ENCODE data around the gene PBLD. TPM values are rescaled to one million over a fixed set of nuclear protein-coding genes. Genes with fewer than 3 reads are reported as not detected.

PBLD gene
- total RNA-seq, 1 donor from 2014 or later: 9.8 TPM

- TF ChIP-seq CTCF (IDR thresholded peaks at IDR 0.05; ENCODE audit: unreplicated experiment): no peak
- Mint-ChIP-seq H3K9me3 (no peaks in the 10 kb centered on the region), H3K4me1 (no peaks in the 10 kb centered on the region), H3K27me3 (ENCODE audit: low read depth) (no peaks in the 10 kb centered on the region), H3K4me3 (no peak overlapping the region), H3K36me3 (peaks cover 25% of the 10 kb centered on the region), H3K27ac (peak overlapping the region; percentile 67)
- DNase-seq (ENCODE audit: low spot score in 2 of 2, unreplicated experiment in 2 of 2): no peak
Observed at GRCh38 chr10:68364101-68364886, 31.6 kb upstream of the PBLD start.

- no peaks in the 10 kb centered on the region for H3K9me3 Mint-ChIP-seq
- peaks cover 23% of the 10 kb centered on the region for H3K36me3 Mint-ChIP-seq
- H3K27ac Mint-ChIP-seq: no peak overlapping the region
- H3K27me3 Mint-ChIP-seq (ENCODE audit: low read depth): no peaks in the 10 kb centered on the region
- no peaks in the 10 kb centered on the region for H3K4me1 Mint-ChIP-seq
- no peak for DNase-seq (ENCODE audit: low spot score in 2 of 2, unreplicated experiment in 2 of 2)
- H3K4me3 Mint-ChIP-seq: no peak overlapping the region
- no peak for TF ChIP-seq CTCF (IDR thresholded peaks at IDR 0.05; ENCODE audit: unreplicated experiment)
Observed at GRCh38 chr10:68362590-68362989, 29.9 kb upstream of the PBLD start.

DNA sequence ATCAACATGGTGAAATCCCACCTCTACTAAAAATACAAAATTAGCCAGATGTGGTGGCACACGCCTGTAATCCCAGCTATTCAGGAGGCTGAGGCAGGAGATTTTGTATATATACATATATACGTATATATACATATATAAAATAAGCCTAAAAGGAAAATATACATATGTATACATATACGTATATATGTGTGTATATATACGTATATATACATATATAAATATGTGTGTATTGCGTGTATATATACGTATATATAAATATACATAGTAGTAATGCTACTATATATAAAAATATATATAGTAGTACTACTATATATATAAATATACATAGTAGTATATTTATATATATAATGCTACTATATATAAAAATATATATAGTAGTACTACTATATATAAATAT is 26.5 kb upstream of the PBLD start:
- Mint-ChIP-seq H3K4me3 (no peak overlapping the region), H3K27me3 (ENCODE audit: low read depth) (no peaks in the 10 kb centered on the region), H3K9me3 (no peaks in the 10 kb centered on the region), H3K27ac (no peak overlapping the region), H3K36me3 (peaks cover 30% of the 10 kb centered on the region), H3K4me1 (no peaks in the 10 kb centered on the region)
- TF ChIP-seq CTCF (IDR thresholded peaks at IDR 0.05; ENCODE audit: unreplicated experiment): no peak
- DNase-seq (ENCODE audit: low spot score in 2 of 2, unreplicated experiment in 2 of 2): no peak

DNA sequence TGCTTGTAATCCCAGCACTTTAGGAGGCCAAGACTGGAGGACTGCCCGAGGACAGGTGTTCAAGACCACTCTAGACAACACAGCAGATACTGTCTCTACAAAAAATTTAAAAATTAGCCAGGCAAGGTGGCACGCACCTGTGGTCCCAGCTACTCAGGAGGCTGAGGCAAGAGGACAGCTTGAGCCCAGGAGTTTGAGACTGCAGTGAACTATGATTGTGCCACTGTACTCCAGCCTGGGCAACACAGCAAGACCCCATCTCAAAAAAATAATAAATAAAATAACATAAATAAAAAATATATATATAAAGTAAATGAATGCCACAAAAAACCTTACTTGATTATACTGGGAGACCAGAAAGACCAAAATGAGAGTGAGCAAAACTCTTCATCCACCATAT is 20.8 kb upstream of the PBLD start:
- no peak overlapping the region for H3K4me3 Mint-ChIP-seq
- H3K27me3 Mint-ChIP-seq (ENCODE audit: low read depth): no peaks in the 10 kb centered on the region
- no peaks in the 10 kb centered on the region for H3K9me3 Mint-ChIP-seq
- no peaks in the 10 kb centered on the region for H3K4me1 Mint-ChIP-seq
- no peak for DNase-seq (ENCODE audit: low spot score in 2 of 2, unreplicated experiment in 2 of 2)
- no peak for TF ChIP-seq CTCF (IDR thresholded peaks at IDR 0.05; ENCODE audit: unreplicated experiment)
- no peak overlapping the region for H3K27ac Mint-ChIP-seq
- peaks cover 37% of the 10 kb centered on the region for H3K36me3 Mint-ChIP-seq

GRCh38 chr10:68348265-68348741 is 15.6 kb upstream of the PBLD start:
- peak; percentile 69 for TF ChIP-seq CTCF (IDR thresholded peaks at IDR 0.05; ENCODE audit: unreplicated experiment)
- Mint-ChIP-seq H3K36me3 (peaks cover 45% of the 10 kb centered on the region), H3K4me1 (no peaks in the 10 kb centered on the region), H3K27ac (peak overlapping the region; percentile 84), H3K4me3 (no peak overlapping the region), H3K27me3 (ENCODE audit: low read depth) (no peaks in the 10 kb centered on the region), H3K9me3 (no peaks in the 10 kb centered on the region)
- DNase-seq (ENCODE audit: low spot score in 2 of 2, unreplicated experiment in 2 of 2): no peak

Measured in mesothelial cell of epicardium (in vitro differentiated cells).